ENCODE data around the gene SLCO3A1.
A peak's percentile ranks its signal among the peaks of the same experiment; 100 is the strongest.

Gene SLCO3A1

GRCh38 chr15:92003515-92004067 is 150.1 kb downstream of the SLCO3A1 start:
- DNase-seq (ENCODE audit: low spot score): no peak

GRCh38 chr15:92005154-92005553 is 151.6 kb downstream of the SLCO3A1 start:
- DNase-seq (ENCODE audit: low spot score): no peak

GRCh38 chr15:92006186-92007028 is 152.9 kb downstream of the SLCO3A1 start:
- DNase-seq (ENCODE audit: low spot score): no peak

GRCh38 chr15:92009162-92009561 is 155.7 kb downstream of the SLCO3A1 start:
- DNase-seq (ENCODE audit: low spot score): no peak

GRCh38 chr15:92011611-92012367 is 158.3 kb downstream of the SLCO3A1 start:
- DNase-seq (ENCODE audit: low spot score): peak; percentile 34

GRCh38 chr15:92012368-92012629 is 158.8 kb downstream of the SLCO3A1 start:
- DNase-seq (ENCODE audit: low spot score): no peak

- DNase-seq (ENCODE audit: low spot score): no peak
Measured at GRCh38 chr15:92012881-92013280, 159.4 kb downstream of the SLCO3A1 start.

- no peak for DNase-seq (ENCODE audit: low spot score)
Measured at GRCh38 chr15:92014281-92015030, 160.9 kb downstream of the SLCO3A1 start.

GRCh38 chr15:92017882-92018534 is 164.5 kb downstream of the SLCO3A1 start:
- DNase-seq (ENCODE audit: low spot score): no peak

GRCh38 chr15:92018535-92019239 is 165.2 kb downstream of the SLCO3A1 start:
- DNase-seq (ENCODE audit: low spot score): no peak

GRCh38 chr15:92019706-92020105 is 166.2 kb downstream of the SLCO3A1 start:
- no peak for DNase-seq (ENCODE audit: low spot score)

- peak; percentile 22 for DNase-seq (ENCODE audit: low spot score)
Measured at GRCh38 chr15:92020207-92020606, 166.7 kb downstream of the SLCO3A1 start.

- peak; percentile 71 for DNase-seq (ENCODE audit: low spot score)
Measured at GRCh38 chr15:92020804-92021203, 167.3 kb downstream of the SLCO3A1 start.

GRCh38 chr15:92021792-92022191 is 168.3 kb downstream of the SLCO3A1 start:
- no peak for DNase-seq (ENCODE audit: low spot score)

- no peak for DNase-seq (ENCODE audit: low spot score)
Measured at GRCh38 chr15:92023965-92024364, 170.5 kb downstream of the SLCO3A1 start.

- DNase-seq (ENCODE audit: low spot score): no peak
Measured at GRCh38 chr15:92025706-92026270, 172.3 kb downstream of the SLCO3A1 start.

GRCh38 chr15:92028389-92028724 is 174.8 kb downstream of the SLCO3A1 start:
- DNase-seq (ENCODE audit: low spot score): no peak

GRCh38 chr15:92029767-92030166 is 176.3 kb downstream of the SLCO3A1 start:
- DNase-seq (ENCODE audit: low spot score): no peak

GRCh38 chr15:92033314-92033713 is 179.8 kb downstream of the SLCO3A1 start:
- DNase-seq (ENCODE audit: low spot score): no peak

- peak; percentile 24 for DNase-seq (ENCODE audit: low spot score)
Measured at GRCh38 chr15:92033723-92034122, 180.2 kb downstream of the SLCO3A1 start.

GRCh38 chr15:92034227-92034626 is 180.7 kb downstream of the SLCO3A1 start:
- DNase-seq (ENCODE audit: low spot score): peak; percentile 57
